HEK293T (cell line): ENCODE data around the gene SENP3.

ENCODE experiments used
- ARNT ChIP-seq: fragments of 450-650 bp; IDR thresholded peaks from 2 replicates; pipeline ENCODE4 v1.6.1; 2017; ENCODE audit warnings: mild to moderate bottlenecking
- BHLHE40 ChIP-seq: fragments of 450-650 bp; IDR thresholded peaks from 2 replicates; pipeline ENCODE4 v1.6.1; 2016; ENCODE audit warnings: mild to moderate bottlenecking, moderate library complexity, borderline replicate concordance
- ELF4 ChIP-seq: fragments of 450-650 bp; IDR thresholded peaks from 2 replicates; pipeline ENCODE4 v1.6.1; 2017; ENCODE audit warnings: antibody characterized with exemption
- FOXA1 ChIP-seq: fragments of 450-650 bp; IDR thresholded peaks from 2 replicates; pipeline ENCODE4 v1.6.1; 2016; ENCODE audit warnings: mild to moderate bottlenecking
- FOXK2 ChIP-seq: fragments of 450-650 bp; IDR thresholded peaks from 2 replicates; pipeline ENCODE4 v1.6.1; 2016; ENCODE audit warnings: mild to moderate bottlenecking
- HDGF ChIP-seq: fragments of 450-650 bp; IDR thresholded peaks from 2 replicates; pipeline ENCODE4 v1.6.1; 2017; ENCODE audit warnings: antibody characterized with exemption, borderline replicate concordance
- L3MBTL2 ChIP-seq: fragments of 450-650 bp; conservative IDR thresholded peaks from 2 replicates; pipeline ENCODE4 v1.6.1; 2016; ENCODE audit warnings: mild to moderate bottlenecking
- NFRKB ChIP-seq: fragments of 450-650 bp; IDR thresholded peaks from 2 replicates; pipeline ENCODE4 v1.6.1; 2016; ENCODE audit warnings: mild to moderate bottlenecking, moderate library complexity
- SP1 ChIP-seq: fragments of 450-650 bp; IDR thresholded peaks from 2 replicates; pipeline ENCODE4 v1.6.1; 2017
- SUZ12 ChIP-seq: fragments of 450-650 bp; IDR thresholded peaks from 2 replicates; pipeline ENCODE4 v1.6.1; 2016; ENCODE audit warnings: mild to moderate bottlenecking

DNA sequence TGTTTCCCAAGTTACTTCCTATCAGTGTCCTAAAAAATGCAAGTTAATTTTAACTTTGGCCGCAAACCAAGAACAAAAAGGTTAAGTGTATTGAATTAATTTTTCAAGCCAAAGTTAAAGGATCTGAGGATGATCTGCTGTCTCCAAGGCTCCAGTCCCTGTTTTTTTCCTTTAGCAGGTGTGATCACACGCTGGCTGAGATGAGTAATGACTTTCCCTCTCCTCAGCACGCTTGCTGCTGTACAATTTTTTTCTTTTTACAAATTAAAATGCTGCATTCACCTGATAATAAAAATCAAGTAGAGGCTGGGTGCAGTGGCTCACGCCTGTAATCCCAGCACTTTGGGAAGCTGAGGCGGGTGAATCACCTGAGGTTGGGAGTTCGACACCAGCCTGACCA is 16.8 kb upstream of the SENP3 start:
- TF ChIP-seq BHLHE40 (no peak), SUZ12 (no peak), ELF4 (no peak), SP1 (no peak), FOXA1 (no peak), ARNT (no peak), FOXK2 (no peak), NFRKB (no peak), HDGF (no peak), L3MBTL2 (no peak)
